Fibroblast of lung (primary cell): ENCODE data around the gene ZNF521. TPM values are rescaled to one million over a fixed set of nuclear protein-coding genes. Genes with fewer than 3 reads are reported as not detected.

Experiments
- DNase-seq, 2 donors: peaks; one replicate each; pipeline versions ENCODE4 v3.0.0 to v3.0.0-alpha.2; 2010; ENCODE audit warnings: low read depth in 2 of 2
- H2AFZ ChIP-seq: 2 replicates; pipeline ENCODE4 v1.5.1; 2012; ENCODE audit warnings: low read length, control low read depth, inconsistent platforms
- H3K27ac ChIP-seq: 2 replicates; pipeline ENCODE4 v1.5.1; 2011; ENCODE audit warnings: low read length, control low read depth; ENCODE audit not compliant: insufficient read depth
- H3K27me3 ChIP-seq: 2 replicates; pipeline ENCODE4 v1.5.1; 2011; ENCODE audit warnings: mild to moderate bottlenecking, low read length; ENCODE audit not compliant: control insufficient read depth, insufficient read depth
- H3K36me3 ChIP-seq: 2 replicates; pipeline ENCODE4 v1.5.1; 2011; ENCODE audit warnings: low read length; ENCODE audit not compliant: control insufficient read depth, insufficient read depth
- H3K4me1 ChIP-seq: 2 replicates; pipeline ENCODE4 v1.5.1; 2011; ENCODE audit warnings: low read length; ENCODE audit not compliant: control insufficient read depth, insufficient read depth; ENCODE audit errors: extremely low read depth
- H3K4me2 ChIP-seq: 2 replicates; pipeline ENCODE4 v1.5.1; 2011; ENCODE audit warnings: low read length, control low read depth; ENCODE audit not compliant: insufficient read depth; ENCODE audit errors: extremely low read depth
- H3K4me3 ChIP-seq, 4 experiments: fragments of 200-600 bp in 1 of 4; sonication (generic) in 1 of 4; replicated peaks in 1 of 4; 2 replicates each; pipeline ENCODE4 v1.5.1; 2011 to 2016; ENCODE audit warnings: low read length in 4 of 4, low read depth in 3 of 4, mild to moderate bottlenecking in 3 of 4, control low read depth in 2 of 4, inconsistent platforms in 1 of 4, mixed read lengths in 1 of 4; ENCODE audit not compliant: insufficient read depth in 1 of 4; ENCODE audit errors: control extremely low read depth in 1 of 4
- H3K79me2 ChIP-seq: 2 replicates; pipeline ENCODE4 v1.5.1; 2012; ENCODE audit warnings: mild to moderate bottlenecking, low read length, inconsistent platforms; ENCODE audit not compliant: control insufficient read depth, insufficient read depth
- H3K9ac ChIP-seq: 2 replicates; pipeline ENCODE4 v1.5.1; 2011; ENCODE audit warnings: mild to moderate bottlenecking, low read length, control low read depth; ENCODE audit not compliant: insufficient read depth
- H3K9me3 ChIP-seq: 2 replicates; pipeline ENCODE4 v1.5.1; 2012; ENCODE audit warnings: low read depth, low read length; ENCODE audit not compliant: control insufficient read depth, insufficient read depth
- H4K20me1 ChIP-seq: 2 replicates; pipeline ENCODE4 v1.5.1; 2011; ENCODE audit warnings: low read length; ENCODE audit not compliant: control insufficient read depth, insufficient read depth; ENCODE audit errors: extremely low read depth
- CTCF ChIP-seq, 2 donors: IDR thresholded peaks in 1 of 2; conservative IDR thresholded peaks in 1 of 2; 1 replicate in 1 of 2; 2 replicates in 1 of 2; pipeline ENCODE4 v1.5.1; 2011 to 2012; ENCODE audit warnings: low read length in 2 of 2, control low read depth in 1 of 2, inconsistent platforms in 1 of 2, low read depth in 1 of 2, mild to moderate bottlenecking in 1 of 2
- EZH2 ChIP-seq: IDR thresholded peaks from 2 replicates; pipeline ENCODE4 v1.5.1; 2012; ENCODE audit warnings: low read length, control low read depth, mild to moderate bottlenecking; ENCODE audit errors: missing control alignments
- polyA plus RNA-seq, 2 donors: library from polyadenylated mRNA; depleted of rRNA in 1 of 2; stranded (reverse) in 1 of 2; unstranded in 1 of 2; fragments of >200 nt; gene quantifications; 2 replicates each; pipeline ENCODE4 v1.2.1, GENCODE V29; 2011 to 2012; ENCODE audit warnings: missing spikeins in 1 of 2
- total RNA-seq: library from RNA; depleted of rRNA; stranded (reverse); fragments of >200 nt; gene quantifications from 2 replicates; pipeline ENCODE4 v1.2.1, GENCODE V29; 2014

The ZNF521 gene
- total and polyA plus RNA-seq, 2 donors (not counting 1 experiment from before 2014, with no cell fraction given): 25.2 to 43.6 TPM

DNA sequence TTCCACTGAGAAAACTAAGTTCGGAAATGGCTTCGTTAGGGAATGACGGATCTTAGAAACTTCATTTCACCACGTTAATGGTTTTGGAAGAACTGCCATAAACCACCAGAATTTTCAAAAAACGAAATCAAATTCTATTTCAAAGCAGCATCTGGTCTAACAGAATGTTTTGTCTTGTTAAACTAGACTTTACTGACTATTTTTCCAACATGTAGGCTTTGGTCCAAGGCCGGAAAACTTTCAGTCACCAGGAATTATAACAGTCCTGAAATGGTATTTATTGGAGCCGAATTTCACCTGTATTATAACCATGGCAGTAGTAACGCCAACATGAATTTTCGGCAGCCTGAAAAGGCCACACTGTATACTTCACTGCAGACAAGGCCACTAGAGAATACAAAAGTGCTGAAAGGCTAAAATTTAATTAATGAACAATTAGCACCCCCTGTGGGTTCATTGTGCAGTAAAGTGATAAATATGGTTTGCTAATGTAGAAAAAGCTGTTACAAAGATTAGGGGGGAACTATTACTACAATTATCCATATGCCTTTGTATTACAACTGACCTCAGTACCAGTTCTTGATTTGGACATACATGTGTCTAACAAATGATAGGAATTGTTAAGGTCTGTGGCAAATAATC lies 116.4 kb downstream of the ZNF521 start:
- TF ChIP-seq EZH2: no peak
- TF ChIP-seq CTCF (conservative IDR thresholded peaks at IDR 0.05 in 1 of 2, IDR thresholded peaks at IDR 0.05 in 1 of 2; ENCODE audit: low read depth in 1 of 2, low read length in 2 of 2): no peak
- no peak overlapping the region for H3K9ac ChIP-seq
- no peaks in the 10 kb centered on the region for H3K27me3 ChIP-seq
- no peaks in the 10 kb centered on the region for H4K20me1 ChIP-seq
- no peaks in the 10 kb centered on the region for H3K9me3 ChIP-seq
- DNase-seq: no peak
- no peaks in the 10 kb centered on the region for H3K79me2 ChIP-seq
- H3K4me2 ChIP-seq: no peak overlapping the region
- H3K27ac ChIP-seq: no peak overlapping the region
- H3K4me3 ChIP-seq: no peak overlapping the region
- H3K36me3 ChIP-seq: no peaks in the 10 kb centered on the region
- H2AFZ ChIP-seq: no peak overlapping the region
- H3K4me1 ChIP-seq: peaks cover 12% of the 10 kb centered on the region

- Histone ChIP-seq H3K4me3 (no peak overlapping the region), H4K20me1 (no peaks in the 10 kb centered on the region), H3K27me3 (no peaks in the 10 kb centered on the region), H2AFZ (no peak overlapping the region), H3K4me1 (peaks cover 14% of the 10 kb centered on the region), H3K9me3 (no peaks in the 10 kb centered on the region), H3K9ac (no peak overlapping the region), H3K4me2 (no peak overlapping the region), H3K79me2 (no peaks in the 10 kb centered on the region), H3K27ac (no peak overlapping the region), H3K36me3 (no peaks in the 10 kb centered on the region)
- TF ChIP-seq EZH2 (no peak), CTCF (conservative IDR thresholded peaks at IDR 0.05 in 1 of 2, IDR thresholded peaks at IDR 0.05 in 1 of 2; ENCODE audit: low read depth in 1 of 2, low read length in 2 of 2) (no peak)
- DNase-seq: no peak
These were observed 117.1 kb downstream of the ZNF521 start for GRCh38 chr18:25234740-25235345.

DNA sequence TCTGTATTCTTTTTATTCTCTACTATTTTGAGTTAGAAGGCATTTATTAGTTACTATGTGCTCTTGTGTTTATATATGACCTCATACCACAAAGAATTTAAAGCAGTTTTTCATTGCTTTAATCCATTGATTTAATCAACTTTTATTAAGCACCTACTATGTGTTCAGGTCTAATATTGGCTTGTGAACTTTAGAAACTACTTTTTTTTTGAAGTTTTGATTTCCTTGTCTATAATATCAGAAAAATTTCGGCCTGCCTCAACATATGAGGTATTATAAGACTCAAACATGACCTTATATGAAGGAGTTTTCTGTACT lies 117.7 kb downstream of the ZNF521 start:
- peak overlapping the region in 1 of 4 experiments; percentile 42 for H3K4me3 ChIP-seq
- no peaks in the 10 kb centered on the region for H3K36me3 ChIP-seq
- no peaks in the 10 kb centered on the region for H3K27me3 ChIP-seq
- no peak overlapping the region for H3K9ac ChIP-seq
- no peak for DNase-seq
- H3K4me1 ChIP-seq: peaks cover 14% of the 10 kb centered on the region
- H2AFZ ChIP-seq: no peak overlapping the region
- H3K27ac ChIP-seq: peak overlapping the region; percentile 68
- H4K20me1 ChIP-seq: no peaks in the 10 kb centered on the region
- H3K4me2 ChIP-seq: no peak overlapping the region
- no peak for TF ChIP-seq CTCF (conservative IDR thresholded peaks at IDR 0.05 in 1 of 2, IDR thresholded peaks at IDR 0.05 in 1 of 2; ENCODE audit: low read depth in 1 of 2, low read length in 2 of 2)
- TF ChIP-seq EZH2: no peak
- H3K79me2 ChIP-seq: no peaks in the 10 kb centered on the region
- H3K9me3 ChIP-seq: no peaks in the 10 kb centered on the region
